Measurements from ENCODE around the gene BNC2. TPM values are rescaled to one million over a fixed set of nuclear protein-coding genes. Genes with fewer than 3 reads are reported as not detected.
"Not testable (repeated sequence)": the region's sequence is repeated elsewhere in the genome, so short reads cannot be mapped to it uniquely, and the experiment has no call there.

The BNC2 gene
- total and polyA plus RNA-seq, 7 experiments from 2014 or later: 0.05 to 1.5 (median 0.59) TPM; not detected in 3

GRCh38 chr9:16449076-16449730 lies 421.3 kb downstream of the BNC2 start:
- ATAC-seq (no peak), DNase-seq (no peak)
- Mint-ChIP-seq H3K27me3 (no peaks in the 10 kb centered on the region), H3K36me3 (no peaks in the 10 kb centered on the region), H3K4me3 (no peak overlapping the region), H3K9me3 (peaks cover 0 to 1% (median 0%) of the 10 kb centered on the region in 11 donors), H3K4me1 (no peaks in the 10 kb centered on the region), H3K27ac (no peak overlapping the region)
- no peaks in the 10 kb centered on the region for H3K27me3 ChIP-seq (ENCODE audit: control insufficient read depth in 2 of 2, insufficient read depth in 2 of 2, low read length in 2 of 2)
- H3K9me3 ChIP-seq (ENCODE audit: control insufficient read depth in 2 of 3, low read length in 3 of 3): no peaks in the 10 kb centered on the region
- no peak overlapping the region for H3K27ac ChIP-seq (ENCODE audit: low read depth, low read length)
- no peaks in the 10 kb centered on the region for H3K4me1 ChIP-seq (ENCODE audit: control insufficient read depth in 2 of 2, insufficient read depth in 2 of 2, low read length in 2 of 2)
- intact Hi-C loops (cut with micrococcal nuclease): no loop called here
- H3K4me3 ChIP-seq (ENCODE audit: low read length): no peak overlapping the region
- CTCF ChIA-PET: no interaction called here
- H3K36me3 ChIP-seq (ENCODE audit: control insufficient read depth in 2 of 3, insufficient read depth in 3 of 3, low read length in 3 of 3): no peaks in the 10 kb centered on the region
- POLR2A ChIA-PET: no interaction called here

GRCh38 chr9:16447946-16448345 lies 422.5 kb downstream of the BNC2 start:
- POLR2A ChIA-PET: no interaction called here
- H3K4me3 Mint-ChIP-seq: no peak overlapping the region
- intact Hi-C loops (cut with micrococcal nuclease): no loop called here

GRCh38 chr9:16446636-16447035 lies 423.8 kb downstream of the BNC2 start:
- H3K4me1 Mint-ChIP-seq: no peaks in the 10 kb centered on the region
- Histone ChIP-seq H3K27me3 (ENCODE audit: control insufficient read depth in 2 of 2, insufficient read depth in 2 of 2, low read length in 2 of 2) (no peaks in the 10 kb centered on the region), H3K4me1 (ENCODE audit: control insufficient read depth in 2 of 2, insufficient read depth in 2 of 2, low read length in 2 of 2) (no peaks in the 10 kb centered on the region), H3K27ac (ENCODE audit: low read depth, low read length) (no peak overlapping the region), H3K4me3 (ENCODE audit: low read length) (no peak overlapping the region), H3K36me3 (ENCODE audit: control insufficient read depth in 2 of 3, insufficient read depth in 3 of 3, low read length in 3 of 3) (no peaks in the 10 kb centered on the region), H3K9me3 (ENCODE audit: control insufficient read depth in 2 of 3, low read length in 3 of 3) (no peaks in the 10 kb centered on the region)
- no peak overlapping the region for H3K4me3 Mint-ChIP-seq
- H3K27ac Mint-ChIP-seq: no peak overlapping the region
- ATAC-seq: no peak
- H3K36me3 Mint-ChIP-seq: no peaks in the 10 kb centered on the region
- DNase-seq: no peak
- intact Hi-C loops (cut with micrococcal nuclease): no loop called here
- ChIA-PET CTCF (no interaction called here), POLR2A (no interaction called here)
- H3K27me3 Mint-ChIP-seq: no peaks in the 10 kb centered on the region
- peaks cover 0 to 3% (median 0%) of the 10 kb centered on the region in 11 donors for H3K9me3 Mint-ChIP-seq

More at GRCh38 chr9:16447946-16448345, 422.5 kb downstream of the BNC2 start:
- Histone ChIP-seq H3K36me3 (ENCODE audit: control insufficient read depth in 2 of 3, insufficient read depth in 3 of 3, low read length in 3 of 3) (no peaks in the 10 kb centered on the region), H3K4me3 (ENCODE audit: low read length) (no peak overlapping the region), H3K9me3 (ENCODE audit: control insufficient read depth in 2 of 3, low read length in 3 of 3) (no peaks in the 10 kb centered on the region), H3K4me1 (ENCODE audit: control insufficient read depth in 2 of 2, insufficient read depth in 2 of 2, low read length in 2 of 2) (no peaks in the 10 kb centered on the region), H3K27ac (ENCODE audit: low read depth, low read length) (no peak overlapping the region), H3K27me3 (ENCODE audit: control insufficient read depth in 2 of 2, insufficient read depth in 2 of 2, low read length in 2 of 2) (no peaks in the 10 kb centered on the region)
- Mint-ChIP-seq H3K27me3 (no peaks in the 10 kb centered on the region), H3K27ac (no peak overlapping the region), H3K9me3 (peaks cover 0 to 3% (median 0%) of the 10 kb centered on the region in 11 donors), H3K4me1 (no peaks in the 10 kb centered on the region), H3K36me3 (no peaks in the 10 kb centered on the region)
- CTCF ChIA-PET: no interaction called here
- DNase-seq (no peak), ATAC-seq (no peak)

GRCh38 chr9:16445141-16445920 lies 425.1 kb downstream of the BNC2 start:
- DNase-seq (no peak), ATAC-seq (no peak)
- H3K9me3 Mint-ChIP-seq: peaks cover 0 to 3% (median 0%) of the 10 kb centered on the region in 11 donors
- Histone ChIP-seq H3K4me1 (ENCODE audit: control insufficient read depth in 2 of 2, insufficient read depth in 2 of 2, low read length in 2 of 2) (no peaks in the 10 kb centered on the region), H3K9me3 (ENCODE audit: control insufficient read depth in 2 of 3, low read length in 3 of 3) (no peaks in the 10 kb centered on the region), H3K27ac (ENCODE audit: low read depth, low read length) (no peak overlapping the region), H3K27me3 (ENCODE audit: control insufficient read depth in 2 of 2, insufficient read depth in 2 of 2, low read length in 2 of 2) (no peaks in the 10 kb centered on the region), H3K36me3 (ENCODE audit: control insufficient read depth in 2 of 3, insufficient read depth in 3 of 3, low read length in 3 of 3) (no peaks in the 10 kb centered on the region), H3K4me3 (ENCODE audit: low read length) (no peak overlapping the region)
- POLR2A ChIA-PET: no interaction called here
- no peaks in the 10 kb centered on the region for H3K4me1 Mint-ChIP-seq
- no peak overlapping the region for H3K4me3 Mint-ChIP-seq
- CTCF ChIA-PET: no interaction called here
- no peaks in the 10 kb centered on the region for H3K27me3 Mint-ChIP-seq
- intact Hi-C loops (cut with micrococcal nuclease): no loop called here
- no peaks in the 10 kb centered on the region for H3K36me3 Mint-ChIP-seq
- no peak overlapping the region for H3K27ac Mint-ChIP-seq

- no peak for DNase-seq
- intact Hi-C loops (cut with micrococcal nuclease): no loop called here
- no peak for ATAC-seq
Observed at GRCh38 chr9:16442622-16443021, 427.8 kb downstream of the BNC2 start.

GRCh38 chr9:16441791-16442190 lies 428.7 kb downstream of the BNC2 start:
- H3K36me3 Mint-ChIP-seq: peaks cover 0 to 4% (median 0%) of the 10 kb centered on the region in 5 donors

More at GRCh38 chr9:16442622-16443021, 427.8 kb downstream of the BNC2 start:
- Mint-ChIP-seq H3K27ac (no peak overlapping the region), H3K4me3 (no peak overlapping the region), H3K4me1 (no peaks in the 10 kb centered on the region), H3K9me3 (peaks cover 0 to 4% (median 0%) of the 10 kb centered on the region in 11 donors), H3K36me3 (no peaks in the 10 kb centered on the region), H3K27me3 (no peaks in the 10 kb centered on the region)
- no peak overlapping the region for H3K27ac ChIP-seq (ENCODE audit: low read depth, low read length)
- H3K27me3 ChIP-seq (ENCODE audit: control insufficient read depth in 2 of 2, insufficient read depth in 2 of 2, low read length in 2 of 2): no peaks in the 10 kb centered on the region
- POLR2A ChIA-PET: no interaction called here
- no peaks in the 10 kb centered on the region for H3K4me1 ChIP-seq (ENCODE audit: control insufficient read depth in 2 of 2, insufficient read depth in 2 of 2, low read length in 2 of 2)
- CTCF ChIA-PET: no interaction called here
- H3K36me3 ChIP-seq (ENCODE audit: control insufficient read depth in 2 of 3, insufficient read depth in 3 of 3, low read length in 3 of 3): no peaks in the 10 kb centered on the region
- no peak overlapping the region for H3K4me3 ChIP-seq (ENCODE audit: low read length)
- H3K9me3 ChIP-seq (ENCODE audit: control insufficient read depth in 2 of 3, low read length in 3 of 3): no peaks in the 10 kb centered on the region

GRCh38 chr9:16438831-16439230 lies 431.6 kb downstream of the BNC2 start:
- H3K27me3 Mint-ChIP-seq; H3K4me3 Mint-ChIP-seq; POLR2A ChIA-PET; H3K27ac ChIP-seq (ENCODE audit: low read depth, low read length); H3K27ac Mint-ChIP-seq; H3K36me3 ChIP-seq (ENCODE audit: control insufficient read depth in 2 of 3, insufficient read depth in 3 of 3, low read length in 3 of 3); ATAC-seq; H3K9me3 ChIP-seq (ENCODE audit: control insufficient read depth in 2 of 3, low read length in 3 of 3); intact Hi-C loops (cut with micrococcal nuclease); CTCF ChIA-PET; DNase-seq; H3K27me3 ChIP-seq (ENCODE audit: control insufficient read depth in 2 of 2, insufficient read depth in 2 of 2, low read length in 2 of 2); H3K4me3 ChIP-seq (ENCODE audit: low read length); H3K36me3 Mint-ChIP-seq; H3K4me1 ChIP-seq (ENCODE audit: control insufficient read depth in 2 of 2, insufficient read depth in 2 of 2, low read length in 2 of 2); H3K4me1 Mint-ChIP-seq; H3K9me3 Mint-ChIP-seq: not testable (repeated sequence)

More at GRCh38 chr9:16441791-16442190, 428.7 kb downstream of the BNC2 start:
- intact Hi-C loops (cut with micrococcal nuclease): no loop called here
- no peak for DNase-seq
- no peaks in the 10 kb centered on the region for H3K27me3 Mint-ChIP-seq
- peaks cover 0 to 8% (median 0%) of the 10 kb centered on the region in 11 donors for H3K9me3 Mint-ChIP-seq
- Histone ChIP-seq H3K4me1 (ENCODE audit: control insufficient read depth in 2 of 2, insufficient read depth in 2 of 2, low read length in 2 of 2) (no peaks in the 10 kb centered on the region), H3K4me3 (ENCODE audit: low read length) (no peak overlapping the region), H3K9me3 (ENCODE audit: control insufficient read depth in 2 of 3, low read length in 3 of 3) (no peaks in the 10 kb centered on the region), H3K36me3 (ENCODE audit: control insufficient read depth in 2 of 3, insufficient read depth in 3 of 3, low read length in 3 of 3) (no peaks in the 10 kb centered on the region), H3K27ac (ENCODE audit: low read depth, low read length) (no peak overlapping the region), H3K27me3 (ENCODE audit: control insufficient read depth in 2 of 2, insufficient read depth in 2 of 2, low read length in 2 of 2) (no peaks in the 10 kb centered on the region)
- ChIA-PET POLR2A (no interaction called here), CTCF (no interaction called here)
- no peak overlapping the region for H3K27ac Mint-ChIP-seq
- no peak overlapping the region for H3K4me3 Mint-ChIP-seq
- no peaks in the 10 kb centered on the region for H3K4me1 Mint-ChIP-seq
- no peak for ATAC-seq

Data from naive thymus-derived CD4-positive, alpha-beta T cell (primary cell).